GM13977 (cell line): Measurements from ENCODE around the gene ANKMY2.

Experiments used
- DNase-seq: peaks from one replicate; pipeline ENCODE4 v3.0.0; 2012; ENCODE audit warnings: low spot score
- in situ Hi-C: fragments of 300-500 bp; cut with MboI; formaldehyde crosslinking; loops from one replicate; pipeline ENCODE4 v1.12.0; 2022; ENCODE audit warnings: low sequenced_read_pairs, low pct_unique_long_range_greater_than_20kb, mixed read lengths, inconsistent platforms; ENCODE audit not compliant: unreplicated experiment
- TF ChIP-seq, protein P1 (sequence below): IDR thresholded peaks from 2 replicates; pipeline ENCODE4 v1.5.1; 2012; ENCODE audit warnings: mild to moderate bottlenecking, control low read depth; ENCODE audit not compliant: insufficient read depth; ENCODE audit errors: extremely low read depth, missing control alignments

Gene ANKMY2

DNA sequence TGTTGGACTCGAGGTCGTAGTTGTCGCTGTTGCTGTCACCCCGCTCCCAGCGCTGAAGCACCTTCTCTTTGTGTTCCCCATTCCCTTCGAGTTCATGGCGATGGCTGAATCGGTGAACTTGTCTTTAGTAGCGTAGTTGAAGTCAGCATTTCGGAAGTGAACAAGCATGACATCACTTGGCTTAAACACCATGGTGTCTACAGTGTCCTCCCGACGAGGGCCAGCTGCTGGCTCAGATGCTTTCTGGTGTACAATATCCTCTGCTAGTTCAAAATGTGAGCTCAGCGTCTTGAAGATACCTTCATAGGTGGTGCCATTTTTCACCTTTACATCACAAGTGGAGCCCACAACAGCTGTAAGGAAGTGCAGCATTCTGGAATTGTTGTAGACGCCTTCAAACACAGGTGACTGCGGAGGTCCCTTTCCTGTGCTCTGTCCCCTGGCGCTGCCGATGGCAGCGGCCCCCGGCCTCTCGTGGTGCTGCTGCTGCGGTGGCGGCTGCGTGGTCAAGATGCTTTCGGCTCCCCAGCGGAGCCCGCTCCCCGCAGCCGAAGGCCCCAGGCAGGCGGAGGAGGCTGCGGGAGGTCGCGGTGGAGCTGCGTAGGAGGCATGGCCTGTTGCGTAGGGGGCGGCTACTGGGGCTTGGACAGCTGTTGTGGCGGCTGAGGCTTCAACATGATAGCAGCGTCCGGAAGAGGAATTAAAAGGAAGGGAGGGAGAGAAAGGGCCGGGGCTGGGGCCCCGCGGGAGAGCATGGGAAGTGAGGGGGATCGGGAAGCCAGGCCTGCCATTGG is 59.3 kb downstream of the ANKMY2 start:
- TF ChIP-seq, protein P1, sequence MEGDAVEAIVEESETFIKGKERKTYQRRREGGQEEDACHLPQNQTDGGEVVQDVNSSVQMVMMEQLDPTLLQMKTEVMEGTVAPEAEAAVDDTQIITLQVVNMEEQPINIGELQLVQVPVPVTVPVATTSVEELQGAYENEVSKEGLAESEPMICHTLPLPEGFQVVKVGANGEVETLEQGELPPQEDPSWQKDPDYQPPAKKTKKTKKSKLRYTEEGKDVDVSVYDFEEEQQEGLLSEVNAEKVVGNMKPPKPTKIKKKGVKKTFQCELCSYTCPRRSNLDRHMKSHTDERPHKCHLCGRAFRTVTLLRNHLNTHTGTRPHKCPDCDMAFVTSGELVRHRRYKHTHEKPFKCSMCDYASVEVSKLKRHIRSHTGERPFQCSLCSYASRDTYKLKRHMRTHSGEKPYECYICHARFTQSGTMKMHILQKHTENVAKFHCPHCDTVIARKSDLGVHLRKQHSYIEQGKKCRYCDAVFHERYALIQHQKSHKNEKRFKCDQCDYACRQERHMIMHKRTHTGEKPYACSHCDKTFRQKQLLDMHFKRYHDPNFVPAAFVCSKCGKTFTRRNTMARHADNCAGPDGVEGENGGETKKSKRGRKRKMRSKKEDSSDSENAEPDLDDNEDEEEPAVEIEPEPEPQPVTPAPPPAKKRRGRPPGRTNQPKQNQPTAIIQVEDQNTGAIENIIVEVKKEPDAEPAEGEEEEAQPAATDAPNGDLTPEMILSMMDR, result no peak
- in situ Hi-C loops, result no loop called here
- no peak for DNase-seq

DNA sequence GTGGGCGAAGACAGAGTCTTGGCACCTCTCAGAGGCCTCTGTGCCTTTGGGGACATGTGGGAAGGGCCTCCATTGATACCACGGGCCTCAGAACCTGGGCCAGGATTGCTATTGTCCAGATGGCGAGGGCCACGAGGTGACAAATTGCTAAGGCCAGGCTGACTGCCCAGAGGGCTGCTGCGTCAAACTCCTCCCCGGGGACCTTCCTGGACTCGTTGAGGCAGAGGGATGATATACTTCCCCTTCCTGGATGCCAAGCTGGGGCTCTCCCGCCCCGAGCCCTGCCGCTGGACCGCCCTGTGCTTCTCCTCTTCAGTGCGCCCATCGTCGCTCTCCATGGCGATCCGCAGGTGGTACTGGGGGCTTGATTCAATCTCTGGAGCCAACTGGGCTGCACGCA is 60.0 kb downstream of the ANKMY2 start:
- DNase-seq, result no peak
- TF ChIP-seq, protein P1, result no peak
- in situ Hi-C loops, result no loop called here

DNA sequence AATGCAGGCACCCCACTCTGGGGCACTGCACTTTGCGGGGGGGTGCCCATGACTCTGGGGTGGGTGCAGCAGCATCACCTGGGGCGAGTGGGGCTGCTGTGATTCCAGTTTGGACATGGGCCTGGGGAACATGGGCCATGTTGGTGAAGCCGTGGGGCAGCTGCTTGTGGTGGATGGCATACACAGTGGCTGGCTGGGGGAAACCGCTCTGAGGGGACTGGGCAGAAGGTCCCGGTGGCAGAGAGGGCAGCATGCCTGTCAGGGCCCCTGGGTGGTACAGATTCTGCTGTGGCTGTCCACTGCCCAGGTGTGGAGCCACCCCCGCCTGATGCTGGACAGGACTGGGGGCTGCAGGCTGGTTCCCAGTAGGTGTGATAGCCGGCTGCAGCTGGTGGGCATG is 61.7 kb downstream of the ANKMY2 start:
- DNase-seq, result no peak
- TF ChIP-seq, protein P1, result no peak
- in situ Hi-C loops, result no loop called here

DNA sequence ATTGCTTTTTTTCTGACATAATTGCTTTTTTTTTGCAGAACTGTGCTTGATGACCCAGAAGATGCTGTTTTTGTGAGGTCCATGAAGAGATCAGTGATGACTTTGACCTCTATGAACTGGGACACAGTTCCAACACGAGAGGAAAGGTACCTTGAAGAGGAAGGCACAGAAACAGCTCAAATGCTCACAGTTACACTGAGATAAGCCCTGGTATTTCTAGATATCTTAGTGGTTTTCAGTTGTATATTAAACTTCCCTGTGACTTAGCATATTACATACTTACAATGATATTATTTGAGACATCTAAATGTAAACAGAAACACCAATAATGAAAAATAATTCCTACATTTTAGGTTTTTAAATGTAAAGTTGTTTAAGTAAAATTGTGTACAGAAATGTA is 64.3 kb downstream of the ANKMY2 start:
- no peak for DNase-seq
- TF ChIP-seq, protein P1, result no peak
- in situ Hi-C loops, result no loop called here

DNA sequence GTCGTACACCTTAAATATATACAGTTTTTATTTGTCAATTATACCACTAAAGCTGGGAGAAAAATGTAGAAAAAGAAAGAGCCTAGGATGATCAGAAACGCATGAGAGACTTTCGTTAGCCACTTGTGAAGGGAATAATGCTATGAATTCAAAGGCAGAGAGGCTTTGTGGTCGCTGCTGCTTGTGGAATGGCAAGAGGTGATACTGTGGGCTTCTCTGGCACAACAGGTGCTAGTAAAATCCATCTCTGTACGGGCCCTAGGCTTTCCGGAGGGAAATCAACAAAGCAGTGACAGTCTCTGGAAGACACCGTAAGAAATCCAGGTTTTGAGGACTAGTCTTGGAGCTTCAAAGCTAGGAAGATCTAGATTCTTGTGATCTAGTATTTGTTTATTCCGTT is 66.3 kb downstream of the ANKMY2 start:
- DNase-seq, result no peak
- in situ Hi-C loops, result no loop called here
- TF ChIP-seq, protein P1, result no peak

DNA sequence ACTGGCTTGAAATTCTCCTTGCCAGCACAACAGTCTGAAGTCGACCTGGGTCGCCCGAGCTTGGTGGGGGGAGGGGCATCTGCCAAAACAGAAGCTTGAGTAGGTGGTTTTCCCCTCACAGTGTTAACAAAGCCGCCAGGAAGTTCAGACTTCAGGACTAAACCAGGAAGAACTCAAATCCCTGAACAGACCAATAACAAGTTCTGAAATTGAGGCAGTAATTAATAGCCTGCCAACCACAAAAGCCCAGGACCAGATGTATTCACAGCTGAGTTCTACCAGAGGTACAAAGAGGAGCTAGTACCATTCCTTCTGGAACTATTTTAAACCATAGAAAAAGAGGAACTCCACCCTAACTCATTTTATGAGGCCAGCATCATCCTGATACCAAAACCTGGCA is 73.6 kb downstream of the ANKMY2 start:
- in situ Hi-C loops, result loop anchor here (25.0 kb wide), 1 partner anchor 485 kb away; no protein-coding TSS in a partner anchor
- TF ChIP-seq, protein P1, result no peak
- DNase-seq, result no peak
